ENCODE results near the gene BCAS1. TPM values are rescaled to one million over a fixed set of nuclear protein-coding genes. Genes with fewer than 3 reads are reported as not detected.

BCAS1 gene
- total RNA-seq, 4 donors from 2014 or later: 0.29 to 0.83 TPM; not detected in 2

- no peak for DNase-seq
- H3K27ac ChIP-seq: peak overlapping the region; percentile 12 to 21
- H3K4me1 ChIP-seq: no peaks in the 10 kb centered on the region
- intact Hi-C loops (cut with DNase I; ENCODE audit: low total_unique reads): no loop called here
- no peaks in the 10 kb centered on the region for H3K36me3 ChIP-seq
- no peaks in the 10 kb centered on the region for H3K9me3 ChIP-seq
- H3K4me3 ChIP-seq: no peak overlapping the region
- TF ChIP-seq CTCF (IDR thresholded peaks at IDR 0.05): no peak
- TF ChIP-seq POLR2A (IDR thresholded peaks at IDR 0.05): no peak
- H3K27me3 ChIP-seq: no peaks in the 10 kb centered on the region
These were observed 90.3 kb downstream of the BCAS1 start for GRCh38 chr20:53980031-53980465.

- no peaks in the 10 kb centered on the region for H3K27me3 ChIP-seq
- no peaks in the 10 kb centered on the region for H3K4me1 ChIP-seq
- no peaks in the 10 kb centered on the region for H3K9me3 ChIP-seq
- intact Hi-C loops (cut with DNase I; ENCODE audit: low total_unique reads): no loop called here
- H3K4me3 ChIP-seq: no peak overlapping the region
- no peak overlapping the region for H3K27ac ChIP-seq
- no peak for TF ChIP-seq CTCF (IDR thresholded peaks at IDR 0.05)
- TF ChIP-seq POLR2A (IDR thresholded peaks at IDR 0.05): no peak
- DNase-seq: no peak
- no peaks in the 10 kb centered on the region for H3K36me3 ChIP-seq
These were observed 91.9 kb downstream of the BCAS1 start for GRCh38 chr20:53978497-53978896.

GRCh38 chr20:53977391-53977790, 93.0 kb downstream of the BCAS1 start:
- Histone ChIP-seq H3K27ac (no peak overlapping the region), H3K27me3 (no peaks in the 10 kb centered on the region), H3K4me3 (no peak overlapping the region), H3K9me3 (no peaks in the 10 kb centered on the region), H3K36me3 (no peaks in the 10 kb centered on the region), H3K4me1 (no peaks in the 10 kb centered on the region)
- TF ChIP-seq POLR2A (IDR thresholded peaks at IDR 0.05) (no peak), CTCF (IDR thresholded peaks at IDR 0.05) (no peak)
- intact Hi-C loops (cut with DNase I; ENCODE audit: low total_unique reads): no loop called here
- DNase-seq: no peak

GRCh38 chr20:53975761-53976160, 94.6 kb downstream of the BCAS1 start:
- H3K27ac ChIP-seq: no peak overlapping the region

More at GRCh38 chr20:53975761-53976160, 94.6 kb downstream of the BCAS1 start:
- Histone ChIP-seq H3K27me3 (no peaks in the 10 kb centered on the region), H3K4me3 (no peak overlapping the region), H3K9me3 (no peaks in the 10 kb centered on the region), H3K4me1 (no peaks in the 10 kb centered on the region), H3K36me3 (no peaks in the 10 kb centered on the region)
- TF ChIP-seq CTCF (IDR thresholded peaks at IDR 0.05) (no peak), POLR2A (IDR thresholded peaks at IDR 0.05) (no peak)
- intact Hi-C loops (cut with DNase I; ENCODE audit: low total_unique reads): no loop called here
- DNase-seq: no peak
